GM19023 (cell line): ENCODE data around the gene MYO18B.
"Not testable (repeated sequence)": the region's sequence is repeated elsewhere in the genome, so short reads cannot be mapped to it uniquely, and the experiment has no call there.

Experiments
- ATAC-seq: cut with Tn5 transposase; IDR thresholded peaks from one replicate; pipeline ENCODE4 v1.9.1; 2021; ENCODE audit warnings: mild to moderate bottlenecking, moderate library complexity; ENCODE audit not compliant: unreplicated experiment

The MYO18B gene

GRCh38 chr22:25741692-25742626, at the start of gene MYO18B:
TSS of gene MYO18B (plus strand) at chr22:25742188. CDS start at chr22:25761093, 18,905 bp downstream.
- ATAC-seq = no peak

GRCh38 chr22:25692397-25693267, 49.4 kb upstream of the MYO18B start:
- ATAC-seq = no peak

GRCh38 chr22:25693268-25693565, 48.8 kb upstream of the MYO18B start:
- ATAC-seq = no peak

- ATAC-seq = no peak
Observed at GRCh38 chr22:25694196-25694907, 47.6 kb upstream of the MYO18B start.

- ATAC-seq = no peak
Observed at GRCh38 chr22:25695146-25695545, 46.8 kb upstream of the MYO18B start.

- ATAC-seq = no peak
Observed at GRCh38 chr22:25696763-25697162, 45.2 kb upstream of the MYO18B start.

GRCh38 chr22:25697181-25697664, 44.8 kb upstream of the MYO18B start:
- ATAC-seq = no peak

GRCh38 chr22:25697978-25698377, 44.0 kb upstream of the MYO18B start:
- ATAC-seq = no peak

GRCh38 chr22:25698461-25698860, 43.5 kb upstream of the MYO18B start:
- no peak for ATAC-seq

- ATAC-seq = no peak
Observed at GRCh38 chr22:25698978-25699377, 43.0 kb upstream of the MYO18B start.

- ATAC-seq = no peak
Observed at GRCh38 chr22:25701056-25701780, 40.8 kb upstream of the MYO18B start.

GRCh38 chr22:25702040-25702439, 39.9 kb upstream of the MYO18B start:
- no peak for ATAC-seq

- no peak for ATAC-seq
Observed at GRCh38 chr22:25702571-25703167, 39.3 kb upstream of the MYO18B start.

- no peak for ATAC-seq
Observed at GRCh38 chr22:25704701-25705100, 37.3 kb upstream of the MYO18B start.

- no peak for ATAC-seq
Observed at GRCh38 chr22:25706197-25706596, 35.8 kb upstream of the MYO18B start.

- not testable (repeated sequence) for ATAC-seq
Observed at GRCh38 chr22:25708430-25708829, 33.6 kb upstream of the MYO18B start.

- ATAC-seq = no peak
Observed at GRCh38 chr22:25709758-25710157, 32.2 kb upstream of the MYO18B start.

- ATAC-seq = no peak
Observed at GRCh38 chr22:25710501-25710900, 31.5 kb upstream of the MYO18B start.

GRCh38 chr22:25711491-25711890, 30.5 kb upstream of the MYO18B start:
- ATAC-seq = no peak
